PC-3 (cell line): Measurements from ENCODE around the gene CDS1. TPM values are rescaled to one million over a fixed set of nuclear protein-coding genes. Genes with fewer than 3 reads are reported as not detected.

Experiments
- ATAC-seq: fragments of 200-7000 bp; cut with Tn5 transposase; 2 replicates; pipeline ENCODE4 v1.9.1; 2020; ENCODE audit warnings: mild to moderate bottlenecking, moderate library complexity
- BruUV-seq: library from RNA; stranded (reverse); fragments of 400-500 nt; replicated peaks from 2 replicates; lab custom pipeline; 2021; lab: Mats Ljungman, UMichigan
- CTCF ChIA-PET: fragments of 300-600 bp; sonication (Branson Sonifier 250); formaldehyde crosslinking; loops from one replicate; lab custom pipeline; 2022; ENCODE audit warnings: antibody characterized with exemption; lab: Charles Lee
- POLR2A ChIA-PET: fragments of 300-600 bp; sonication (Branson Sonifier 250); formaldehyde crosslinking; loops from one replicate; lab custom pipeline; 2022; ENCODE audit warnings: antibody characterized with exemption; ENCODE audit not compliant: unreplicated experiment; lab: Charles Lee
- DNase-seq: peaks from one replicate; pipeline ENCODE4 v3.0.0-alpha.2; 2015
- H2AFZ ChIP-seq: fragments of 300-600 bp; sonication (generic); 2 replicates; pipeline ENCODE4 v1.6.0; 2016; ENCODE audit warnings: antibody characterized with exemption, low read length
- H3F3A ChIP-seq: fragments of 300-600 bp; sonication (generic); one replicate; pipeline ENCODE4 v1.6.0; 2017; ENCODE audit warnings: antibody characterized with exemption, low read length, control low read depth, mild to moderate bottlenecking; ENCODE audit not compliant: unreplicated experiment
- H3K27ac ChIP-seq: fragments of 300-600 bp; sonication (generic); 2 replicates; pipeline ENCODE4 v1.5.1; 2016; ENCODE audit warnings: mild to moderate bottlenecking, low read length
- H3K27me3 ChIP-seq: fragments of 300-600 bp; sonication (generic); 2 replicates; pipeline ENCODE4 v1.6.1; 2016; ENCODE audit warnings: low read length, mixed read lengths
- H3K36me3 ChIP-seq: fragments of 300-600 bp; sonication (generic); 2 replicates; pipeline ENCODE4 v1.6.1; 2016; ENCODE audit warnings: low read depth, mixed run types, low read length, mixed read lengths
- H3K4me1 ChIP-seq: fragments of 300-600 bp; sonication (generic); 2 replicates; pipeline ENCODE4 v1.5.1; 2016; ENCODE audit warnings: low read length; ENCODE audit not compliant: insufficient read depth
- H3K4me2 ChIP-seq: fragments of 300-600 bp; sonication (generic); 2 replicates; pipeline ENCODE4 v1.6.0; 2016; ENCODE audit warnings: low read length
- H3K4me3 ChIP-seq: fragments of 300-600 bp; sonication (generic); 2 replicates; pipeline ENCODE4 v1.5.1; 2016; ENCODE audit warnings: mild to moderate bottlenecking, low read length, mixed read lengths
- H3K79me2 ChIP-seq: fragments of 300-600 bp; sonication (generic); 2 replicates; pipeline ENCODE4 v1.6.1; 2017; ENCODE audit warnings: low read length, mixed read lengths
- H3K9ac ChIP-seq: fragments of 300-600 bp; sonication (generic); 2 replicates; pipeline ENCODE4 v1.6.0; 2016; ENCODE audit warnings: mild to moderate bottlenecking, low read length
- H3K9me2 ChIP-seq: fragments of 300-600 bp; sonication (generic); replicated peaks from 2 replicates; pipeline ENCODE4 v1.6.1; 2016; ENCODE audit warnings: mixed run types, low read length, mixed read lengths
- H3K9me3 ChIP-seq: fragments of 300-600 bp; sonication (generic); 2 replicates; pipeline ENCODE4 v1.6.1; 2016; ENCODE audit warnings: low read length, mixed read lengths
- H4K20me1 ChIP-seq: fragments of 300-600 bp; sonication (generic); 2 replicates; pipeline ENCODE4 v1.6.1; 2016; ENCODE audit warnings: low read length, mixed read lengths
- CTCF ChIP-seq: fragments of 300-600 bp; sonication (generic); conservative IDR thresholded peaks from 2 replicates; pipeline ENCODE4 v1.5.1; 2017; ENCODE audit warnings: antibody characterized with exemption, low read depth, mild to moderate bottlenecking, low read length
- EZH2 ChIP-seq: fragments of 300-600 bp; sonication (generic); IDR thresholded peaks from one replicate; pipeline ENCODE4 v1.6.1; 2017; ENCODE audit warnings: antibody characterized with exemption, mild to moderate bottlenecking, low read length; ENCODE audit not compliant: unreplicated experiment
- EZH2phosphoT487 ChIP-seq: fragments of 300-600 bp; sonication (generic); IDR thresholded peaks from 2 replicates; pipeline ENCODE4 v1.6.1; 2018; ENCODE audit warnings: mild to moderate bottlenecking, antibody characterized with exemption, low read length, borderline replicate concordance
- intact Hi-C: fragments of 100-400 bp; cut with micrococcal nuclease; formaldehyde crosslinking; loops from 2 replicates; pipeline ENCODE4 v1.9.0; 2023
- total RNA-seq: library from RNA; depleted of rRNA; stranded (reverse); fragments of >200 nt; gene quantifications from 2 replicates; pipeline ENCODE4 v1.2.3, GENCODE V29; 2014

Gene CDS1
- total RNA-seq, 1 experiment from 2014 or later, result 10.4 TPM

GRCh38 chr4:84611531-84611930, 28.6 kb downstream of the CDS1 start:
- Histone ChIP-seq H3K4me2 (no peak overlapping the region), H3K36me3 (no peaks in the 10 kb centered on the region; the same call in 1 of the 2 replicates), H3K9ac (no peak overlapping the region), H3K4me1 (peaks cover under 1% of the 10 kb centered on the region; the same call in 1 of the 2 replicates), H3K27me3 (no peaks in the 10 kb centered on the region), H3K79me2 (no peaks in the 10 kb centered on the region), H3K4me3 (no peak overlapping the region), H3K9me3 (no peaks in the 10 kb centered on the region), H4K20me1 (no peaks in the 10 kb centered on the region), H3K9me2 (no peaks in the 10 kb centered on the region), H3K27ac (no peak overlapping the region), H2AFZ (no peak overlapping the region), H3F3A (no peaks in the 10 kb centered on the region)
- ATAC-seq (no peak), DNase-seq (no peak)
- BruUV-seq, result no TSS peak
- POLR2A ChIA-PET, result no interaction called here
- CTCF ChIA-PET, result no interaction called here
- TF ChIP-seq EZH2 (no peak), EZH2phosphoT487 (no peak), CTCF (no peak)
- intact Hi-C loops, result no loop called here

- Histone ChIP-seq H3K9me3 (no peaks in the 10 kb centered on the region), H3K4me2 (no peak overlapping the region), H3K4me1 (peaks cover 13% of the 10 kb centered on the region), H3K9me2 (no peaks in the 10 kb centered on the region), H3K79me2 (no peaks in the 10 kb centered on the region), H3K9ac (no peak overlapping the region), H4K20me1 (no peaks in the 10 kb centered on the region), H3K36me3 (no peaks in the 10 kb centered on the region; the same call in 1 of the 2 replicates), H2AFZ (no peak overlapping the region), H3K27ac (no peak overlapping the region), H3K4me3 (no peak overlapping the region), H3F3A (no peaks in the 10 kb centered on the region), H3K27me3 (no peaks in the 10 kb centered on the region)
- TF ChIP-seq EZH2, result no peak
- no peak for TF ChIP-seq EZH2phosphoT487
- TF ChIP-seq CTCF, result no peak
- BruUV-seq, result no TSS peak
- DNase-seq, result no peak
- ATAC-seq, result no peak
- ChIA-PET POLR2A (no interaction called here), CTCF (no interaction called here)
- intact Hi-C loops, result no loop called here
Observed at GRCh38 chr4:84614891-84615290, 32.0 kb downstream of the CDS1 start.

GRCh38 chr4:84615355-84615754, 32.4 kb downstream of the CDS1 start:
- TF ChIP-seq EZH2phosphoT487, result no peak
- no peak for TF ChIP-seq CTCF
- no peak for TF ChIP-seq EZH2
- Histone ChIP-seq H3K4me3 (no peak overlapping the region), H3K27me3 (no peaks in the 10 kb centered on the region), H3K4me1 (peaks cover 13% of the 10 kb centered on the region), H3K27ac (no peak overlapping the region), H2AFZ (no peak overlapping the region), H3K9me2 (no peaks in the 10 kb centered on the region), H3K36me3 (no peaks in the 10 kb centered on the region; the same call in 1 of the 2 replicates), H3K9ac (no peak overlapping the region), H3F3A (no peaks in the 10 kb centered on the region), H3K79me2 (no peaks in the 10 kb centered on the region), H3K9me3 (no peaks in the 10 kb centered on the region), H4K20me1 (no peaks in the 10 kb centered on the region), H3K4me2 (no peak overlapping the region)
- intact Hi-C loops, result no loop called here
- DNase-seq, result no peak
- CTCF ChIA-PET, result no interaction called here
- BruUV-seq, result no TSS peak
- POLR2A ChIA-PET, result no interaction called here
- ATAC-seq, result no peak
